Left lung (tissue), 10 donors: ENCODE data around the gene ZNF473. TPM values are rescaled to one million over a fixed set of nuclear protein-coding genes. Genes with fewer than 3 reads are reported as not detected.
"Not testable (repeated sequence)": the region's sequence is repeated elsewhere in the genome, so short reads cannot be mapped to it uniquely, and the experiment has no call there.

ENCODE experiments used
- ATAC-seq: fragments of 200-7000 bp; cut with Tn5 transposase; one replicate; pipeline ENCODE4 v1.9.1; 2020; ENCODE audit warnings: moderate library complexity
- DNase-seq, 4 donors: peaks; one replicate each; pipeline ENCODE4 v3.0.0-alpha.2; 2013 to 2020
- H3K27ac ChIP-seq, 2 donors: fragments of 200-600 bp; sonication (generic) in 1 of 2; one replicate each; pipeline versions ENCODE4 v1.5.0 to v1.8.0; 2020 to 2021
- H3K27me3 ChIP-seq, 2 donors: fragments of 200-600 bp; sonication (generic) in 1 of 2; one replicate each; pipeline versions ENCODE4 v1.5.0 to v1.8.0; 2020 to 2021
- H3K36me3 ChIP-seq, 2 donors: fragments of 200-600 bp; sonication (generic) in 1 of 2; one replicate each; pipeline versions ENCODE4 v1.5.0 to v1.8.0; 2020 to 2021
- H3K4me1 ChIP-seq, 2 donors: fragments of 200-600 bp; one replicate each; pipeline ENCODE4 v1.8.0; 2021
- H3K4me3 ChIP-seq, 2 donors: fragments of 200-600 bp; sonication (generic) in 1 of 2; one replicate each; pipeline versions ENCODE4 v1.5.0 to v1.8.0; 2020 to 2021; ENCODE audit warnings: mild to moderate bottlenecking in 1 of 2
- H3K9me3 ChIP-seq, 2 donors: fragments of 200-600 bp; sonication (generic) in 1 of 2; one replicate each; pipeline versions ENCODE4 v1.5.0 to v1.8.0; 2020 to 2021
- intact Hi-C, 2 donors: fragments of 100-400 bp; cut with DNase I; formaldehyde crosslinking; loops; one replicate each; pipeline versions ENCODE4 v1.11.2 to v1.14.2; 2022
- polyA plus RNA-seq, 6 donors: library from polyadenylated mRNA; unstranded; fragments of 120-200 nt; gene quantifications; one replicate each; pipeline ENCODE4 v1.2.1, GENCODE V29; 2013; ENCODE audit not compliant: insufficient read length in 6 of 6
- total RNA-seq, 2 donors: library from RNA; stranded (reverse); fragmentation: NEBNext Ultra II Directional; extraction: Animal tissue kit (Norgen Biotek cat#: 25700); gene quantifications; one replicate each; pipeline ENCODE4 v1.2.1, GENCODE V29; 2021
- TF ChIP-seq, protein P1 (sequence below), 2 donors: fragments of 200-600 bp; sonication (generic) in 1 of 2; IDR thresholded peaks; one replicate each; pipeline versions ENCODE4 v1.5.0 to v1.8.0; 2021; ENCODE audit warnings: antibody characterized with exemption in 2 of 2
- donor health status: DM: no; HTN: yes; CAD: no.
- donor health status: DM: no; HTN: no; CAD: no.

ZNF473 gene
- total and polyA plus RNA-seq, 8 donors, result 5.1 to 15.4 (median 13.3) TPM

- Histone ChIP-seq H3K4me3 (no peak overlapping the region), H3K4me1 (no peaks in the 10 kb centered on the region), H3K9me3 (peaks cover 0 to 38% of the 10 kb centered on the region in 2 donors), H3K27me3 (no peaks in the 10 kb centered on the region), H3K27ac (no peak overlapping the region), H3K36me3 (peaks cover 16 to 84% of the 10 kb centered on the region in 2 donors)
- ATAC-seq, result no peak
- TF ChIP-seq, protein P1, sequence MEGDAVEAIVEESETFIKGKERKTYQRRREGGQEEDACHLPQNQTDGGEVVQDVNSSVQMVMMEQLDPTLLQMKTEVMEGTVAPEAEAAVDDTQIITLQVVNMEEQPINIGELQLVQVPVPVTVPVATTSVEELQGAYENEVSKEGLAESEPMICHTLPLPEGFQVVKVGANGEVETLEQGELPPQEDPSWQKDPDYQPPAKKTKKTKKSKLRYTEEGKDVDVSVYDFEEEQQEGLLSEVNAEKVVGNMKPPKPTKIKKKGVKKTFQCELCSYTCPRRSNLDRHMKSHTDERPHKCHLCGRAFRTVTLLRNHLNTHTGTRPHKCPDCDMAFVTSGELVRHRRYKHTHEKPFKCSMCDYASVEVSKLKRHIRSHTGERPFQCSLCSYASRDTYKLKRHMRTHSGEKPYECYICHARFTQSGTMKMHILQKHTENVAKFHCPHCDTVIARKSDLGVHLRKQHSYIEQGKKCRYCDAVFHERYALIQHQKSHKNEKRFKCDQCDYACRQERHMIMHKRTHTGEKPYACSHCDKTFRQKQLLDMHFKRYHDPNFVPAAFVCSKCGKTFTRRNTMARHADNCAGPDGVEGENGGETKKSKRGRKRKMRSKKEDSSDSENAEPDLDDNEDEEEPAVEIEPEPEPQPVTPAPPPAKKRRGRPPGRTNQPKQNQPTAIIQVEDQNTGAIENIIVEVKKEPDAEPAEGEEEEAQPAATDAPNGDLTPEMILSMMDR (IDR thresholded peaks at IDR 0.05), result no peak
- DNase-seq, result no peak
- intact Hi-C loops, result no loop called here
Measured at GRCh38 chr19:50044922-50045321, 19.1 kb downstream of the ZNF473 start.

DNA sequence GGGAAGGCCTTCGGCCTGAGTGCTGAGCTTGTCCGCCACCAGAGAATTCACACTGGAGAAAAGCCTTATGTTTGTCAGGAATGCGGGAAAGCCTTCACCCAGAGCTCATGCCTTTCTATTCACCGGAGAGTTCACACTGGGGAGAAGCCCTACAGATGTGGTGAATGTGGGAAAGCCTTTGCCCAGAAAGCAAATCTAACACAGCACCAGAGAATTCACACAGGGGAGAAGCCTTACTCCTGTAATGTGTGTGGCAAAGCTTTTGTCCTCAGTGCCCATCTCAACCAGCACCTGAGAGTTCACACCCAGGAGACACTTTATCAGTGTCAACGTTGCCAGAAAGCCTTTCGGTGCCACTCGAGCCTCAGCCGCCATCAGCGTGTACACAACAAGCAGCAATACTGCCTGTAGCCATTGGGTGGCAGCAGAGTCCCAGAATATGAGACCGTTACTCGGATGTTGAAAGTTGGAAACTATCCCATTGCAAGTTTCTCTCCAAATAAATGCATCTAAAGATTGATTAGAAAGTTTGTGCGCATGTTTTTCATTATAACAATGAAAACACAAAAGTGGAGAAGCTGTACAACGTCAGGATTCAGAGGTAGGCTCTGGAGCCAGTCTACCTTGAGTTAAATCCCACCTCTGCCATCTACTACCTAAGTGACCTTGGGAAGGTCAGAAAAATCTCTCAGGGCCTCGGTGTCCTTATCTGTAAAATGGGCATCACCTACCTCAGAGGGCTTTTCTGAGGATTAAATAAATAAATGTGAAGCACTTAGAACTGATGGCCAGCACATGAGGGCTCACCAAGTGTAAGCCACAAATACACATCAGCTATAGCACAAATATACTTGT, 21.1 kb downstream of the ZNF473 start:
- peak in 2 of 4 donors; percentile 56 to 63 for DNase-seq
- TF ChIP-seq, protein P1 (IDR thresholded peaks at IDR 0.05), result peak; percentile 69 to 79
- H3K27me3 ChIP-seq, result peaks cover 0 to 14% of the 10 kb centered on the region in 2 donors
- H3K4me3 ChIP-seq, result no peak overlapping the region
- peak; percentile 48 for ATAC-seq
- no peak overlapping the region for H3K27ac ChIP-seq
- H3K9me3 ChIP-seq, result peaks cover 0 to 38% of the 10 kb centered on the region in 2 donors
- H3K4me1 ChIP-seq, result peaks cover 4 to 11% of the 10 kb centered on the region in 2 donors
- H3K36me3 ChIP-seq, result peaks cover 16 to 65% of the 10 kb centered on the region in 2 donors
- intact Hi-C loops, result no loop called here

DNA sequence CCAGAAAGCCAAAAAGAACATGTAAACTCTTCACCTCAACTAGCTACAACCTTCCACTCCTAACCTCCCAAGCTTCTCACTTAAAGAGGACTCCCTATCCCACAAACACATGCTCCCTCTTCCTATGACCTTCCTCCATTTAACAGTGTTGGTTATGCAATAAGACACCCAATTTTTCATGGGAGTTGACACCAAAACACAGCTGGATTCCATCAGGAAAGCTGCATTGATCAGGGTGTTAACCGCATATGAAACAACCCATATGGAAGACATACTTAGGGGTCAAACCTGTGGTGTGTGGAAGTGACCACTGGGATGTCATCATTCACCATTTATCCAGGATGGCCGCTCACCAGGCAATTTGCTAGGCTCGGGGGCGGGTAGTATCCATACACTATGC, 21.9 kb downstream of the ZNF473 start:
- Histone ChIP-seq H3K4me3 (no peak overlapping the region), H3K36me3 (peaks cover 16 to 57% of the 10 kb centered on the region in 2 donors), H3K27me3 (peaks cover 0 to 14% of the 10 kb centered on the region in 2 donors), H3K27ac (no peak overlapping the region), H3K9me3 (peaks cover 0 to 38% of the 10 kb centered on the region in 2 donors), H3K4me1 (peaks cover 4 to 11% of the 10 kb centered on the region in 2 donors)
- intact Hi-C loops, result no loop called here
- DNase-seq (peak in 1 of 4 donors; percentile 11), ATAC-seq (no peak)
- TF ChIP-seq, protein P1 (IDR thresholded peaks at IDR 0.05), result no peak

DNA sequence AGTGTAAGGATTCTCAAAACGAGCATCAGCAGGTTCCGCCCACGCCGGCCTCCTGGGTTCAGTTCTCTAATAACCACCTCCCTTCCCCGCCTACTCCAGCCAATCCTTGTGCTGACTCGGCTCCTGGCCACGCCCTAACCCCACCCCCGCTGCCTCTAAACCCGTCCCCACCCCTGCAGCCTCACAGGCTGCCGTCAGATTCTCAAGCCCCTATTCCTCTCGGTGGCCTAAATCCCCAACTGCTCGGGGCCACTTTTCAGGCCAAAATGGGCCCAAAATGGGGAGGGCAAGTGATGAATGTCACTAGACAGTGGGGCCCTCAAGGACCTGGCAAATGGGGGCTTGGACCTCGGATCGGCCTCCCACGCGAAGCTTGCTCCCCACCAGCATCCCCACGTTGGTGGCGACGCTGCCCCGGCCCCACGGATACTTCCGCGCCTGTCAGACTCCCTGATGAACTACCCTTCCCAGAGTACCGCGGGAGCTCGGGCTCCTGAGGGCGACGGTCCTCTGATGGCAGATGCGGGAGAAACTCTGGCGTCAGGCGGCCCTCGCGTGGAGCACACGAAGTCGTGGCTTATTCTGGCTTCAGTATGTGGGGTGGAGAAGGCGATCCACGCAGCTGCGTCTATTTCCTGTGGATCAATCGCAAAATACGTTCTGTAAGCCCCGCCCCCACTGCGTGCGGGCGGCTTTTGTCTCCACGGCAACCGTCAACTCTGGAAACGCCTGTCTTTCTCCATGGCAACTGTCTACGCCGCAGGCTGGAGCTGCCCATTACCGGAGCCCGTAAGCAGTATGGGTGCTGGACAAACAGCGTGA, 24.8 kb downstream of the ZNF473 start:
- peak; percentile 95 for ATAC-seq

GRCh38 chr19:50051228-50051895, 25.6 kb downstream of the ZNF473 start:
- intact Hi-C loops, ATAC-seq, H3K9me3 ChIP-seq, DNase-seq: not testable (repeated sequence)
- Histone ChIP-seq H3K4me1 (peaks cover 4 to 11% of the 10 kb centered on the region in 2 donors), H3K27me3 (peaks cover 0 to 14% of the 10 kb centered on the region in 2 donors), H3K4me3 (peak overlapping the region; percentile 40 to 43), H3K27ac (peak overlapping the region in 1 of 2 donors; percentile 34), H3K36me3 (peaks cover 0 to 20% of the 10 kb centered on the region in 2 donors)

More for the DNA sequence above, 24.8 kb downstream of the ZNF473 start:
- TF ChIP-seq, protein P1 (IDR thresholded peaks at IDR 0.05), result no peak
- peak overlapping the region in 1 of 2 donors; percentile 34 for H3K27ac ChIP-seq
- H3K36me3 ChIP-seq, result peaks cover 2 to 27% of the 10 kb centered on the region in 2 donors
- peaks cover 0 to 13% of the 10 kb centered on the region in 2 donors for H3K9me3 ChIP-seq
- H3K27me3 ChIP-seq, result peaks cover 0 to 14% of the 10 kb centered on the region in 2 donors
- intact Hi-C loops, result no loop called here
- H3K4me1 ChIP-seq, result peaks cover 4 to 11% of the 10 kb centered on the region in 2 donors
- peak; percentile 76 to 91 (median 84) for DNase-seq
- H3K4me3 ChIP-seq, result peak overlapping the region; percentile 40 to 43
